GM18873 (cell line): ENCODE data around the gene ACSL3.

ENCODE experiments used
- ATAC-seq: cut with Tn5 transposase; IDR thresholded peaks from one replicate; pipeline ENCODE4 v1.9.1; 2021; ENCODE audit warnings: mild to moderate bottlenecking, moderate library complexity, moderate number of reproducible peaks; ENCODE audit not compliant: unreplicated experiment, low FRiP score

The ACSL3 gene

DNA sequence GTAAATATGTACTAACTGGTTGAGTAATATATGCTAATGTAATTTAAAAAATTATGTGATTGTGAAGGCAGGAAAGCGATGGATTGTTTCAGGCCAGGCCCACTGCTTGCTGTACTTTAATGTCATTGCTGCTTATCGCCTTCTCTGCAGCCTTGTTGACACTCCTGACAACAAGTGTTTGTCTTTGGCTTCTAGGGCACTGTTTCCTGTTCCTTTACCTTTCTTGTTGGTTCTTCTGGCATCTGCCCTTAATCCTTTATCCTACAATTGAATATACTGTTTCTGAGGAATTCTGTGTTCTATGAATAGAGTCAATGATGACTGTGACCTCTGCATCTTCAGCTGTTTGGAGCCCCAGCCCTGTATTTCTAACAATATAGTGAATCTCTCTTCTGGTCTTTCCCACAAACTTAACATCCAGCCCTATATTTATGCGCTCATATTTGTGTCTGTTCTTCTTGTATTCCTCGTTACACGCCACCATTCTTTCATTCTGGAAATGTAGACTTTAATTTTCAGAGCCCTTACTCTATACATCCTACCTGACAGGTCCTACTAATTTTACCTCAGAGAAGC is 17.6 kb downstream of the ACSL3 start:
- no peak for ATAC-seq

DNA sequence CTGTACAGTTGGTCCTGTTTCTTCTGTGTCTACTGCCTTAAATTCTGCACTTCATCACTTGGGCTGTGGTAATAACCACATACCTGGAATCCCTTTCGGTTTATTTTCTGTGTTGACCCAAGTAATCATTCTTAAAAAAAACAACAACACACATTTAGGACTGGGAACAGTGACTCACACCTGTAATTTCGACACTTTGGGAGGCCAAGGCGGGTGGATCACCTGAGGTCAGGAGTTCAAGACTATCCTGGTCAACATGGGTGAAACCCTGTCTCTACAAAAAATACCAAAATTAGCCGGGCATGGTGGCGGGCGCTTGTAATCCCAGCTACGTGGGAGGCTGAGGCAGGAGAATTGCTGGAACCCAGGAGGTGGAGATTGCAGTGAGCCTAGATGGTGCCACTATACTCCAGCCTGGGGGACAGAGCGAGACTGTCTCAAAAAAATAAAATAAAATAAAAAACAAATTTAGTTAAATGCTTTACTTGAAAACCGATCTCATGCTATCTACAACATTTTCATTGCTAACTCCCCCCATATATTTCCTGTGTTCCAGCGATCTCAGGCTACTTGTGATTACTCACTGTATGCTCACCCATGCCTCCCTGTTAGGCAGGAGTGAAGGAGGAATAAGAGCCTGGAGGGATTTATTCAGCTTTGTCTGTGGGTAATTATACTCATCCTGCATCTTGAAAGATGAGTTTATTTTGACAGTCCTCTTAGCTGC is 18.2 kb downstream of the ACSL3 start:
- no peak for ATAC-seq

DNA sequence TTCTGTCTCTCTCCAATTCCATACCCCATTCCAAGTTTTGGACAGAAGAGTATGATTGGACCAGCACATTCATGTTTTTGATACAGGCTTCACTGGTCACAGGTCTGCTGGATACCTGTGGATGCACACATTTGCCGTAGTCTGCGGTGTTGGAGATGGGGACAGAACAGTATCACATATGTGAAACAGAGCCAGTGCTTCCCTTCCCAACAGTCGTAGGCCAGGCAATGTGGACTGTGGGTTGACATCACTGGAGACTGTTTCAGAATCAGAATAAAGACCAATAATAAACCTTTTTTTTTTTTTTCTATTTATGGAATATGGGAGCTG is 18.7 kb downstream of the ACSL3 start:
- ATAC-seq: no peak

DNA sequence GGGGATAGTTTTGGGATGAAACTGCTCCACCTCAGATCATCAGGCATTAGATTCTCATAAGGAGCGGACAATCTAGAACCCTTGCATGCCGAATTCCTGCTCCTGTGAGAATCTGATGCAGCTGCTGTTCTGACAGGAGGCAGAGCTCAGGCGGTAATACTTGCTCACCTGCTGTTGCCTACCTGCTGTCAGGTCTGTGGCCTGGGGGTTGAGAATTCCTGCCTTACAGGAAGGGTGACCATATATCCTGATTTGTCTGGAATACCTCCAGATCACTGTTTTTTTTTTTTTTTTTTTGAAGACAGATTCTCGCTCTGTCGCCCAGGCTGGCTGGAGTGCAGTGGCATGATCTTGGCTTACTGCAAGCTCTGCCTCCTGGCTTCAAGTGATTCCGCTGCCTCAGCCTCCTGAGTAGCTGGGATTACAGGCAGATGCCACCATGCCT is 21.7 kb downstream of the ACSL3 start:
- ATAC-seq: no peak

DNA sequence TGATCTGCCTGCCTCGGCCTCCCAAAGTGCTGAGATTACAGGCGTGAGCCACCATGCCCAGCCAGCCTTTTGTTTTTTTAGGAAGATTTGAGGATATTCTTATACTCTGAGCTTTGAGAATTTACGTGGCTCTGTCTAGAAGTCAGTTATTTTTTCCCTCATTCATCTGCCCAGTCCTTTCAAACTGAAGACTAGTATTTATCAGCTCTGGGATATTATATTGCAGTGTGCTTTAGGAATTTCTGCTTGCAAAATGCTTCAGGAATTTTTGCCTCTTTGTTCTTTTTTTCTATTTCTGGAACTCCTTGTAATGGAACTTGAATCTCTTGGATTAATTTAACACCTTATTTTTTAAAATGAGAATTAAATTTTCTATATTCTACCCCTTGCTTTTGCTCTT is 22.6 kb downstream of the ACSL3 start:
- no peak for ATAC-seq

DNA sequence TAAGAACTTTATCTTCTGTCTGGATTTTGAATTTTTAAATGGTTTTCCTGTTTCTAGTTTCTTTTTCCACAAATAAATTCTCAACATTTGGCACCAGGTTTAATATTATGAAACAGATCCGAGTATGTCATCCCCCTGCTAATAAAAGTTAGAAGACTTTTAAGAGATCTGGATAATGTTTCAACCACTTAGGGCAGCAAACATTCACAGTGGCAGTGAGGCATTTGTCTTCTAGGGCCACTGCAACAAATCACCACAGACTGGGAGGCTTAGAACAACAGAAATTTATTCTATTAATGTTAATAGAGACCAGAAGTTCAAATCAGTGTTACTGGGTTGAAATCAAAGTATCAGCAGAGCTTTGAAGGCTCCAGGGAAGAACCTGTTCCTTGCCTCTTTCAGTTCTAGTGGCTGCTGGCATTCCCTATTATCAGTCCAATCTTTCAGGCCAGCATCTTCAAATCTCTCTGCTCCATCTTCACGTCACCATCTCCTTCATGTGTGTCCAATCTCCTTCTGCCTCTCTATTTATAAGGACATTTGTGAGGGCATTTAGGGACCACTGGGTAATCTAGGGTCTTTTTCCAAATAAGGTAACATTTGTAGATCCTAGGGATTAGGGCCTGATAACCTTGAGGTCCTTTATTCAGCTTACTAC is 23.4 kb downstream of the ACSL3 start:
- ATAC-seq: no peak

DNA sequence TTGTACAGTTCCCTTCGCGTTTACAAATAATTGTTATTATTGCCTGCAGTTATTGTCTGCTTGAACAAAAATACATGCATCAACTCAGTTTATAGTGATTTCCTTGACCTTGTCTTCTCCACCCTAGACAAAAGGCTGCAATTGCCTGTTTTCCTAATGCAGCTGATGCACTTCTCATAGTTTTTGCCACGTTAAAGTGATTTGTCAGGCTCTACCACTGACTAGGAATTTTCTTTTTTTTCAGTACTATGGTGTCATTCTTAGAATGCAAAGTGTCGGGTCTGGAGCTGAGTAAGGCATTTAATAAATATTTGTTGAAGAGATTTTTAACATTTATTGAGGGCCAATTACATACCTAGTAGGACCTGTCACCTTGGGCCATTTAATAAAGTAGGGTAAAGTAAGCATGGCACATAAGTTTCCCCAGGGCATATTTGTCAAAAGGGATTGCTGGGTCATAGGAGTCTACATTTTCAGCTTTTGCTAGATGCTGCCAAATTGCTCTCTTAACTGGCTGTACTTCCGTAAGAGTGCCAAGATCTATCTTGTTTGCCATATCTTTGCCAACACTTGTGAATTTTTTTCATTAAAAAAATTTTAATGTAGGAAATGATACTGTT is 24.1 kb downstream of the ACSL3 start:
- ATAC-seq: no peak

DNA sequence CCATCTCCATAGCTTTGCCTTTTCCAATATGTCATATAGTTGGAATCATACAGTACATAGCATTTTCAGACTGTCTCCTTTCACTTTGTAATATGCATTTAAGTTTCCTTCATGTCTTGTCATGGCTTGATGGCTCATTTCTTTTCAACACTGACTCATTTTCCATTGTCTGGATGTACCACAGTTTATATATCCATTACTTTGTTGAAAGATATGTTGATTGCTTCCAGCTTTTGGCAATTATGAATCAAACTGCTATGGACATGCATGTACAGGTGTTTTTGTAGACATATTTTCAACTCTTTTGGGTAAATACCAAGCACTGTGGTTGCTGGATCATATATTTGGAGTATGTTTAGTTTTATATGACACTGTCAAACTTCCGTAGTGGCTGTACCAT is 26.3 kb downstream of the ACSL3 start:
- no peak for ATAC-seq

DNA sequence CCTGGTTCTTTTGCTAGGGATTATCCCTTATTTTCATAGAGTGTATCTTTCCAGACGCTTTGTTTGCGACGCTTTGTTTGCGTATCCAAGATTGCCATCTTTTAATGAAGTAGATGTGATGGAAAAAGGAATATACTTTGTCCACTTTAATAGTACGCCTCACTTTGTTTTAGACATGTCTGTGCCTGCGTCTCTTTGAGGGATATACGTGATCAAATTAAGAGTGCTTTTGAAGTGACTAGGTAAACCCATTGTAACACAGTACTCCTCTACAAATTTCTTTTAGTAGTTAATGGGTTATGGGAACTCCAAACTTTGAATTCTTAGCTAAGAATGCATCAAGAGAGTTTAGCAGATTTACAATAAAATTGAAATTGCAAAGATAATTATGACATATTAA is 27.9 kb downstream of the ACSL3 start:
- no peak for ATAC-seq

DNA sequence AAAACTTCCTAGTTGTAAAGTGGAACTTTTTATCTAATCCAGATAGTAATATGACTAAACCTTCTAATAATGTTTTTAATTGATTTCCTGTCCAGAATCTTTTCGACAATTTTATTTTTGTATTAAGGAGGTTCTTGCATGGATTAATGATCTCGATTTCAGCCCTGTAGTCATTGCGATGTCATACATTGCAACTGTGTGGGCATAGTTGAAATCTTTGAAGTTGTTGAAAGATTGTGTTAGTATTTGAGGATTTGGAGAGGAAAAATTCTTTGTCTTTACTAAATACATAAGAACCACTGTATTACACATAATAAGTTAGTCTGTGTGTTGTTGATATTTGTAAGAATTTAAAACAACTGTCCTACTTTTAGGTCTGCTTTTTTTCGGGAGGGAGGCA is 31.1 kb downstream of the ACSL3 start:
- no peak for ATAC-seq

DNA sequence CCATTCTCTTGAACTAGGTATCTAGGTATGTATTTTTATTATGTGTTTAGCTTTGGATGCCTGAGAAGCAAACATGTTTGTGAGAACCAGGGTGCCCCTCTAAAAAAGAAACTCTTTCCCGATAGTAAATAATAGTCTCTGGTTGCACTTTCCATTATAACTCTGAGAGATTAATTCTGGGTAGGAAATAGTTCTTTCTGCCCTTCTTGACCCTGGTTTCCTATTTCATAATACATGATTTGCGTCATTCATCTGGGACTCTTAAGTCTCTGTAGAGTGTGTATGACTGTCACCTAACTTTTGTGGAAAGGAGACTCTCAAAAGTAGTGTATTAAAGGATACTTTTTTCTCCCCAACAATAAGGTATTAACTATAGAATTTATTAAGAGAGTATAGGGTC is 31.5 kb downstream of the ACSL3 start:
- no peak for ATAC-seq

DNA sequence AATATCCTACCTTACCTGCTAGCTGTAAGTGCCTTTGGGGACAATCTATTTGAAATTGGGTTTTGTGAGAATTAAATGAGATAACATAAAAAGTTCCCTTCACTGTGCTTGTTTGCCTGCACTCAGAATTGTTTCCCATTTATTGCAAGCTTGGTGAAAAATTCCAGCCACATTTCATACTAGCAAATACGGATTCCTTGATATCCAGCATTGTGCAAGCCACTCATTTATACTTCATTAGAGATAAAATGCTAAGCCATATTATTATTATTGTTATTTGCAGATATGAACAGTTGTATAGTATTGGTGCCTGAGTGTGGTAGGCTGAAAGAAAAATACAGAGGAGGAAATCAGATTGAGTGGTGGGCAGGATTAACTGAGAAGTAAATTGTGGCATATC is 31.9 kb downstream of the ACSL3 start:
- no peak for ATAC-seq

DNA sequence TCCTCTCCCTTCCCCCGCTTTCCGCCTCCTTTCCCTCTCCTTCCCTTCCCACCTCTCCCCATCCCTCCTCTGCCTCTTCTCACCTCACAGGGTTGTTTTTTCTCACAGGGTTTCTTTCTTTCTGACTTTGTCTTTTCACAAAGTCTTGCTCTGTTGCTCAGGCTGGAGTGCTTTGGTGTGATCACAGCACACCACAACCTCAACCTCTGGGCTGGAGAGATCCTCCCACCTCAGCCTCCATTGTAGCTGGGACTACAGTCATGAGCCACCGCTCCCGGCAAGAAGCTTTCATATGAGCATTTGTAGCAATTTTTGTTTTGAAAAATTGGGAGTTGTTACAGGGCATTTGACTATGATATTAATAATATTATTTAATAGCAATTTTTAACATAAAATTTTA is 32.9 kb downstream of the ACSL3 start:
- ATAC-seq: no peak

DNA sequence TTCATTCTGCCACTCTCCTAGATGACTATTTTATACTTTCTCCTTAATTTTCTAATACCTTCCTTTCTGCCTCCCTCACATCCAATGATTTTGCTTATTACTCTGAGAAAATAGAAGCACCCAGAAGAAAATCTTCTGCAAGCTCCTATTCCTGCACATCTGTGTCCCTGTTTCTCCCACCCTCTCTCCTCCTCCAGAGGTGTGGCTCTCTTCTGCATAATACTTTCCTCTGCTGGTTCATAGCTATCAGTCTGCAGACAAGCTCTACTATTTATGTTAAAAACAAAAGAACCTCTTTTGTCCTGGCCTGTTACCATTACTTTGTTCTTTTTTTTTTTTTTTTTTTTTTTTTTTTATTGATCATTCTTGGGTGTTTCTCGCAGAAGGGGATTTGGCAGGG is 34.3 kb downstream of the ACSL3 start:
- no peak for ATAC-seq

DNA sequence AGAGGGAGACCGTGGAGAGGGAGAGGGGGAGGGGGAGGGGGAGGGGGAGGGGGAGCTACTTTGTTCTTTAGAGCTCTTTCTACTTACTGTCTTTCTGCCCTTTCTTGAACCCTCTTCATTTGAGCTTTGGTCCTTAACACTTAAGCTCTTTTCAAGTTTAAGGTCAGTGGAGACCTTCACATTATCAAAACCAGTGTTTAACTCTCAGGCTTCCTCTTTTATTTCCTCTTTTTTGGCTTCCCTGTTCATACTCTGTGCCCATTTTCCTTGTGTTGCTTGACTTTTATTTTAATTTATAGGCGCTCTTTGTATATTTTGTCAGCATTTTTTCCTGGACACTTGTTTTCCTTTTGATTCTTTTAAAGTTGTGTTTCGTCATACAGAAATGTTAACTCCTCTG is 37.1 kb downstream of the ACSL3 start:
- ATAC-seq: no peak

DNA sequence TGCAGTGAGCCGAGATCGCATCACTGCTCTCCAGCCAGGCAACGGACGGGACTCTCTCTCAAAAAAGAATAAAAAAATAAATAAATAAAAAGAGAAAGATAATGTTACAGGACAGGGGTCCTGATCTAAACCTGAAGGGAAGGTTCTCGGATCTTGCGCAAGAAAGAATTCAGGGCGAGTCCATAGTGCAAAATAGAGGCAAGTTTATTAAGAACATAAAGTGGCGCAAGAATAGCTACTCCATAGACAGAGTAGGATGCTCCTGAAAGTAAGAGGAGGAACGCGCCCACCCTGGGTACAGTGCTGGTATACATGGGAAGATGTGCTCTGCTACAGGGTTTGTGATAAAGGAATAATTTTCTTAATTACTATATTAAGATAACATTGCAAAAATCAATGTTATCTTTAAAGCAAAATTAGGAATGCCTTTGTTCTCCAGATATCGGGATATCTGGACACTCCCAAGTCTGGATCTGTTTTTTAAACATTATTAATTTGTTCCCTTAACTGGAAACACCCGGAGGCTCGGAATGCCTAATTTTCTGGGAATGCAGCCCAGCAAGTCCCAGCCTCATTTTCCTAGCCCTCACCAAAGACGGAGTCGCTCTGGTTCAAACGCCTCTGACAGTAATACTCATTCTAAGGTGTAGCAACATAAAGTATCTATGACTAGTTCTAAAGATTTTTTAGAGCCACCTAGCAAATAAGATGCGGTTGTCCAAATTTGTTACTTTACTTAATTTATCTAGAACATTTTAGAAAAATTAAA is 38.8 kb downstream of the ACSL3 start:
- ATAC-seq: no peak

DNA sequence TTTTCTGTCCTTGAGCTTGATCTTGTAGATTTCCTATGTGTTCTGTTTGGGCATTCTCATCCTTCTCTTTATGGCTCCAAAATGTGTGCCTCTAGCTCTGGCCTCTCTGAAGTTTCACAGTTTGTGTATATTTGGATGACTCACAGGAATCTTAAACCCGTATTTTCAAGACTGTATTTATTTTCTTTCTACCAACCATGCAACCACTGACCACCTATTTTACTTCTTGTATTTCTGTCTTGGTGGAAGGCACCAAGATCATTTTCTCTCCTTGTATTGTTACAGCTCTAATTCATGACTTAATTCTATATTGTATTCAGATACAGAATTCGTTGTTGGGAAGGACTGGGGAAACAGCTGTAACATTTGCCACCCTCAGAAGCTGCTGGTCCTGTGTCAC is 39.5 kb downstream of the ACSL3 start:
- no peak for ATAC-seq

DNA sequence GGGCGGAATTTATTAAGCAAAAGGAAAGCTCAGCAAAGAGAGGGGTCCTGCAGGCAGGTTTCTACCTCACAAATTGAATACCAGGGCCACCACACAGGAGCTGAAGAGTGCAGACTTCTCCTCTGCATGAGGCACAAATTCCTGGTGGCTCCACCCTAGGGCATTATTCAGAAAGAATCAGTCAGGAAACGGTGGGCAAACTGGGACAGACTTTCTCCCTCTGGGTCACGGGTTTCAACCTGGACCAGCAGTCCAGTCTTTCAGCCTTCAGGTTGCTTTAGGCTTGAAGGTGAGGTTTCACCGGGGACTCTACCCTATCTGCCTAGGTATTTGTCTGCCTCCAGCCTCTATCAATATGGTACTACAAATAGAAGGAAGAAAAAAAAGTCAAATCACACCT is 41.8 kb downstream of the ACSL3 start:
- ATAC-seq: no peak

DNA sequence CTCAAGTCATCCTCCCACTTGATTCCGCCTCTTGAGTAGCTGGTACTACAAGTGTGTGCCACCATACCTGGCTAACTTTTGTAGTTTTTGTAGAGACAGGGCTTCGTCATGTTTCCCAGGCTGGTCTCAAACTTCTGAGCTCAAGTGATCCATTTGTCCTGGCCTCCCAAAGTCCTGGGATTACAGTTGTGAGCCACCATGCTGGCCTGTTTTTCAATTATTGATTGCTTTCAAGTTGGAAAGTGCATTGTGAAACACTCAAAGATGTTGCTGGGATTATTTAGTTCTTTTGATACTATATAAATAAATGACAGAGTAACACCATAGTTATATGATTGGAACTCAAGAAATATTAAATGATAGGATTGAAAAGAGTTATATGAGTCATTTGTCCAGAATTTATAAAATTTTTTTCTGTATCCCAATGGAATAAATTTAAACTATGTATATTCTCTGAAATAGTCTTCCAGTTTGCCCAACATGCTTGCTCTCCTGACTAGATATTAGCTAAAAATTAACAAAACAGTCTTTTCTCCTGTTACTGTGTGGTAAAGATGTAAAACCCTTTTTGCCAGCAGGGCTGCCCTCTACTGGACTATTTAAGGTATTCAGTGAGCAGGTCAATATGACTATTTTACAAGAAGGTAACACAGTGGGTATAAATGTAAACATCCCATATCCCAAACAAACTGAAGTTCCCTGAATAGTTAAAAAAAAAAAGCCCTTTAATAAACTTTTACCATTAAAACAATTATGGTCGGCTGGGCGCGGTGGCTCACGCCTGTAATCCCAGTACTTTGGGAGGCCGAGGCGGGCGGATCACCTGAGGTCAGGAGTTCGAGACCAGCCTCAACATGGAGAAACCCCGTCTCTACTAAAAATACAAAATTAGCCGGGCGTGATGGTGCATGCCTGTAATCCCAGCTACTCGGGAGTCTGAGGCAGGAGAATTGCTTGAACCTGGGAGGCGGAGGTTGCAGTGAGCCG is 42.7 kb downstream of the ACSL3 start:
- ATAC-seq: peak; percentile 69
